ENCODE measurements around the gene NSUN6.
"Not testable (repeated sequence)": the region's sequence is repeated elsewhere in the genome, so short reads cannot be mapped to it uniquely, and the experiment has no call there.

DNA sequence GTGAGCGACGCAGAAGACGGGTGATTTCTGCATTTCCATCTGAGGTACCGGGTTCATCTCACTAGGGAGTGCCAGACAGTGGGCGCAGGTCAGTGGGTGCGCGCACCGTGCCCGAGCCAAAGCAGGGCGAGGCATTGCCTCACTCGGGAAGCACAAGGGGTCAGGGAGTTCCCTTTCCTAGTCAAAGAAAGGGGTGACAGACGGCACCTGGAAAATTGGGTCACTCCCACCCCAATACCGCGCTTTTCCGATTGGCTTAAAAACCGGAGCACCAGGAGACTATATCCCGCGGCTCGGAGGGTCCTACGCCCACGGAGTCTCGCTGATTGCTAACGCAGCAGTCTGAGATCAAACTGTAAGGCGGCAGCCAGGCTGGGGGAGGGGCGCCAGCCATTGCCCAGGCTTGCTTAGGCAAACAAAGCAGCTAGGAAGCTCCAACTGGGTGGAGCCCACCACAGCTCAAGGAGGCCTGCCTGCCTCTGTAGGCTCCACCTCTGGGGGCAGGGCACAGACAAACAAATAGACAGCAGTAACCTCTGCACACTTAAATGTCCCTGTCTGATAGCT lies 23.9 kb downstream of the NSUN6 start:
- not testable (repeated sequence) for TF ChIP-seq BHLHE40 (IDR thresholded peaks at IDR 0.05; ENCODE audit: borderline replicate concordance); FOXM1 (IDR thresholded peaks at IDR 0.05; ENCODE audit: borderline replicate concordance); SP1 (IDR thresholded peaks at IDR 0.05); SUZ12 (IDR thresholded peaks at IDR 0.05); ARNT (IDR thresholded peaks at IDR 0.05); FOXK2 (IDR thresholded peaks at IDR 0.05); NFRKB (IDR thresholded peaks at IDR 0.05); LEF1 (IDR thresholded peaks at IDR 0.05; ENCODE audit: borderline replicate concordance); FOXA1 (IDR thresholded peaks at IDR 0.05)
- TF ChIP-seq, protein P1, sequence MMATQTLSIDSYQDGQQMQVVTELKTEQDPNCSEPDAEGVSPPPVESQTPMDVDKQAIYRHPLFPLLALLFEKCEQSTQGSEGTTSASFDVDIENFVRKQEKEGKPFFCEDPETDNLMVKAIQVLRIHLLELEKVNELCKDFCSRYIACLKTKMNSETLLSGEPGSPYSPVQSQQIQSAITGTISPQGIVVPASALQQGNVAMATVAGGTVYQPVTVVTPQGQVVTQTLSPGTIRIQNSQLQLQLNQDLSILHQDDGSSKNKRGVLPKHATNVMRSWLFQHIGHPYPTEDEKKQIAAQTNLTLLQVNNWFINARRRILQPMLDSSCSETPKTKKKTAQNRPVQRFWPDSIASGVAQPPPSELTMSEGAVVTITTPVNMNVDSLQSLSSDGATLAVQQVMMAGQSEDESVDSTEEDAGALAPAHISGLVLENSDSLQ (IDR thresholded peaks at IDR 0.05): not testable (repeated sequence)
